Activated gamma-delta T cell (primary cell): ENCODE measurements around the gene EIF2B5.
A peak's percentile ranks its signal among the peaks of the same experiment; 100 is the strongest.
"Not testable (repeated sequence)": the region's sequence is repeated elsewhere in the genome, so short reads cannot be mapped to it uniquely, and the experiment has no call there.

Experiments
- DNase-seq: peaks from one replicate; lab custom pipeline; 2025; lab: John Stamatoyannopoulos, UW

EIF2B5 gene

DNA sequence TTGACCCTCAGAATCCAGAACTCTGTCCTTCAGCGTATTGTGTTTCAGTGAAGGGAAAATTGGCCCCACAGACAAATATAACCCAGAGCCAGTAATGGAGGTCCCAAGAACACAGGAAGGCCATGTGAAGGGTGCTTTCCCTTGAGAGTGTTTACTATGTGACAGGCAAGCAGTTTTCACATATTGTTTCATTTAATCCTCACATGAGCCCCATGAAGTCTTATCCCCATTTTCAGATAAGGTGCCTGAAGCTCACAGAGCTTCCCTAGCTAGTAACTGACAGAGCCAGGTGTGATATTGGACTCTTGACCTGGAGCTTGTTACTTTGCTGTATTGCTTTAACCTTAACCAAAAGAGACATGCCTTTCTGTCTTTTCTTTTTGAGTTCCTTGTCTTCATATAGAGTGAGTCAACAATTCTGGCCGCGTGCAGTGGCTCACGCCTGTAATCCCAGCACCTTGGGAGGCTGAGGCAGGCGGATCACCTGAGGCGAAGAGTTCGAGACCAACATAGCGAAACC lies 10.7 kb downstream of the EIF2B5 start:
- DNase-seq, result no peak

DNA sequence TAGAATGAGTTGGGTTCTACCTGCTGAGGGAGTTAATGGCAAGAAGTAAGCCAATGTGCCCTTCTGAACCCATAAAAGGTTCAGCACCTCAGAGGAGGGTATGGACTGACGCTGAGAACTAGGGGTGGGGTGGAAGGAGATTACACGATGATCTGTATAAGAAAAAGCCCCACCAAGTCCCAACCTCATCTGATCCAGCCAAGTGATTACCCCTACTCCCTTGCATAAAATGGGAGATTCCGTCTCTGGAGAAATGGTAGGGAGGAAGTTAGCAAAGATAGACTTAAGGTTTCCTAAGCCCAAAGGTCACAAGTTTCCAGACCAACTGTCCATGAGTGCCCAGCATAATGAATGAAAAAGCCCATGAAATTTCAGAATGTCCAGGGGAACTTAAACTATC lies 12.9 kb downstream of the EIF2B5 start:
- no peak for DNase-seq

DNA sequence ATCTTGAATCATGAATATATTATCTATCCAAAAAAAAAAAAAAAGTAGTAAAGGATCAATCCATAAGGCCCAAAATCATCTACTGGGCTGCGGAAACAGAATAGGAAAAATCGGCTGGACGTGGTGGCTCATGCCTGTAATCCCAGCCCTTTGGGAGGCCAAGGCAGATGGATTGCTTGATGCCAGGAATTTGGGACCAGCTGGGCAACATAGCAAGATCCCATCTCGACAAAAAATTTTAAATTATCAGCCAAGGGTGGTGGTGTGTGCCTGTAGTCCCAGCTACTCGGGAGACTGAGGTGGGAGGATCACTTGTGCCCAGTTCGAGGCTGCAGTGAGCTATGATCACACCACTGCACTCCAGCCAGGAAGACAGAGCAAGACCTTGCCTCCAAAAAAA lies 14.0 kb downstream of the EIF2B5 start:
- DNase-seq, result no peak

DNA sequence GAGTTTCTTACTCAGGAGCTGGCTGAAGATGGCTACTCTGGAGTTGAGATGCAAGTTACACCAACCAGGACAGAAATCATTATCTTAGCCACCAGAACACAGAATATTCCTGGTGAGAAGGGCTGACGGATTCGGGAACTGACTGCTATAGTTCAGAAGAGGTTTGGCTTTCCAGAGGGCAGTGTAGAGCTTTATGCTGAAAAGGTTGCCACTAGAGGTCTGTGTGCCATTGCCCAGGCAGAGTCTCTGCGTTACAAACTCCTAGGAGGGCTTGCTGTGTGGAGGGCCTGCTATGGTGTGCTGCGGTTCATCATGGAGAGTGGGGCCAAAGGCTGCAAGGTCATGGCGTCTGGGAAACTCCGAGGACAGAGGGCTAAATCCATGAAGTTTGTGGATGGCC lies 14.6 kb downstream of the EIF2B5 start:
- DNase-seq, result not testable (repeated sequence)

DNA sequence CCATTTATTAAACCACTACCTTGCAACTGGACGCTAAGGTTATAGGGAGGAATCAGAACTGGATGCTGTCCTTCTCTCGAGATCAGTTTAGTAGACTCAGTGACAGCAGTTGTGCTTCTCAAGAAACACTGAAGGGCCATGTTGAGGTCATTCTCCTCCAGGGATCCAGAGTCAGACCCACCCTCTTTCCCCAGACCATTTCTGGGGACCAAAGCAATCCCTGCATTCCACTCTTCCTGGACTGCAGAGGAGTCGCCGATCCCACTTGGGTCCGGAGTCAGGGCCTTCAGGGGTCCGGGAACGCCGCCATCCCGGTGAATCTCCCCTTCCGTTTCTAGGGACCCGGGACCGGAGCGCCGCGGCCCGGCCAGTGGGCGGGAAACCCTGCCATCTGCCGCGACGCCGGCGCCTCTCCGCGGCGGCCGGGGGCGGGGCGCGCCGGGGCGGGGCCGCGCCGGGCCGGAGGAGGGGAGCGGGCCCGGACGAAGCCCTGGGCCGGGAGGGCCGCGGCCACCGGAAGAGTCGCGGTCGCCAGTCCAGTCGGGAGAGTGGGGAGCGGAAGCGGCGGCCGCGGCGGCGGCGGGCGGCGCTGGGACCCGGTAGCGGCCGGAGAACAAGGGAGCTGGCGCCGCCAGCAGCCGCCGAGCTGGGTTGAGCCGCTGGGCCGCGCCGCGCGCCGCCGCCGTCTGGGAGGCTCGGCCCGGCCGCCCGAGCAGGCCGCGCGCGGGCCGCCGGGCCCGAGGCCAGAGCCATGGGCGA lies 19.9 kb downstream of the EIF2B5 start, which contains the start of gene DVL3:
DVL3 (plus strand) TSS at position 493 of the 759 bp plus-strand sequence; CDS start at position 752, 259 bp downstream.
- peak; percentile 37 for DNase-seq

DNA sequence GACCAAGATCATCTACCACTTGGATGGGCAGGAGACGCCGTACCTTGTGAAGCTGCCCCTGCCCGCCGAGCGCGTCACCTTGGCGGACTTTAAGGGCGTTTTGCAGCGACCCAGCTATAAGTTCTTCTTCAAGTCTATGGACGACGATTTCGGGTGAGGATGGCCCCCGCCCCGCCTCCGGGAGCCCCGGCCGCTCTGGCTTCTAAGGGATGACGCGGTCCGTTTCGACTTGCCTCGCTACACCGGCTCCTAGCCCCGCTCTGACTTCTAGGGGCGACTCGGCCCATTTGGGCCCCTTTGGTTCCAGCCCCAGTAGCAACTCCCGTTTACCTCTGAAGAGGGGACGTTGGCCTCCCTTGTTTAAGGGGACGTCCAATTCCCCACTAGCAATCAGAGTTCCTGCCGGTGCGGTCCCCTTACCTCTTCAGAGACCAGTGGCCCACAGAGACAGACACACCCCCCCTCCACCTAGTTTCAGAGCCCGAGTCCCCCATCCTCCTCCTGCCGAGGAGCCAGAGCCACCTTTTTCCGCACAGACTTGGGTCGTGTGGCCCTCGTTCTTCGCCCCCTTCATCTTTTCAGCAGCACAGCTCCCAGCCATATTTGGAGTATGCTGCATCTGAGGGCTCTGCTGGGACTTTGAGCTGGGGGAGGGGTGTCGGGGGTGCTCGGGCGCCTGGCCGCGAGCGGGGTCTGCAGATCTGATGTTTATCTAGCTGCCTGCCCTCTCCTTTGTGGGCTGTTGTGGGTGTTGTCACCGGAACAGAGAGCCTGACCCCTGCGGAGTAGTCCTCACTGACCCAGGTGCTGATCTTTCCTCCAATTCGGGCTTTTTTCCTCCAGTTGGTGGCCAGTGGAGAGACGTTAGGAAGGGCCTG lies 20.7 kb downstream of the EIF2B5 start:
- DNase-seq, result peak; percentile 29

DNA sequence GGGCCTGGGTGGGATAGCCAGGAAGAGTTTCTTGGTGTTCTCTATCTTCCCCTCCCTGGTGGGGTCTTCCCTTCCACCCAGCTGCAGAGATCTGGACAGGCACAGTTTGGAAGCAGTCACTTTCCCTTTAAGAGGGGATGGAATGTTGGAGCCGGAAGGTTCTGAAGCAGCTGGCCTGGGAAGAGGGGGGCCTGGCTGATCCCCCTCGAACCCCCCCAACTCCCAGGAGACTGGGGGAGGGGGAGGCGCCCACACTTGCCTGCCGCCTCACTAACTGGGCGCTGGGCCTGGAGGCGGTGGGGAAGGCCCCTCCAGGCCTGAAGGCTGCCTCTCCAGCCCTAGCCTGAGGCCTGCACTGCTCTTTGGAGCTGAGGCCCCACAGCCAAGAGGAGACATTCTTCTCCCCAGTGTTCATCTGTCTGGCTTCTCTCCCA lies 21.4 kb downstream of the EIF2B5 start:
- DNase-seq, result no peak

DNA sequence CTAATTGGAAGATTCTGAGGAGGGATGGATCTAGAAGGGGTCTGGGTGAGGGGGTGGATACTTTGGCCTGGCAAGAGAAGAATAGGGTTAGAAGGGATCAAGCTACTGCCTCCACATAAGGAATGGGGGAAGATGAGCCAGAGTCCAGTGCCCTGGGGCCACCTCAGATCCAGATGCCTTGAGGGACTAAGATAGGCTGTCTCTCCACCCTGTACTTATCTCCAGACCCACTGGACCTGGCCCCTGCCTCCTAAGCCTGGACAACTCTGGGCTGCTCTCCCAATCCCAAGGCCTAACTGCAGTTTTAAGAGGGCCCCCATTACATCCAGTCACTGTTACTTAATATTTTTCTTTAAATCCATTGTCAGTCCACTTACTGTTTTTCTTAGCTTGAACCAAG lies 22.0 kb downstream of the EIF2B5 start:
- DNase-seq, result no peak

DNA sequence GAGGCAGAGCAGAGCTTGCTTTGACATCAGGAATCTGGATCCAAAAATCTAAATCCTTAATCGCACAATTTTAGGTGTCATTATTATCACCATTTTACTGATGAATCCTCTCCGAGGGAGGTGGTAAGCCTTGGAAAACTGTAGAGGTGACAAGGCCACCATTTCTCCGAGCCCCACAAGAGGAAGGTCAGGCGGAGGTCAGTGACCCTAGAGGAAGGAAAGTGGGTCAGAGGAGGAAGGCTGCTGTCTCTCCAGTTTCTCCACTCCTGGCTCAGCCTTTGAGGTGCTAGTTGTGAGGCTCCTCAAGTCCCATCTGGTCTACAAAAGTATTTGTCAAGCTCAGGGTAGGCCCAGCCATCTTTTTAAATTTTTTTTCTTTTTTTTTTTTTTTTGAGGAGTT lies 23.2 kb downstream of the EIF2B5 start:
- DNase-seq, result no peak

DNA sequence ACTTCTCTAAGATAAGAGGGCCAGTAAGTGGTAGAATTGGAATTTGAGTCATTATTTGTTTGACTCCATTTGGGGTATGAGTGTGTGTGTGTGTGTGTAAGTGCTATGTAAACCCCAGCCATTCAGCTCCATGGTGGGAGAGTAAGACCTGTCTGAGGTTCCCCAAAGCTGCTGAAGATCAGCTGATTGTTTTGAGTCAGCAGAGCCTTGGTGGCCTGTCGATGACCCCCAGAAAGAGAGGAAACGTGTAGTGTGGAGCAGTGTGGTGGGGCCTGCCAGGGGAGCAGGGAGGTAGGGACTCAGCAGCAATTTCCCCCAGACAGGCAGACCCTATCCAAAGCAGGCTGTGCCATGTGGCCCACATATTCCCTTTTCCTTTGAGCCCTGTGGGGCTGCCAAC lies 25.3 kb downstream of the EIF2B5 start:
- no peak for DNase-seq

DNA sequence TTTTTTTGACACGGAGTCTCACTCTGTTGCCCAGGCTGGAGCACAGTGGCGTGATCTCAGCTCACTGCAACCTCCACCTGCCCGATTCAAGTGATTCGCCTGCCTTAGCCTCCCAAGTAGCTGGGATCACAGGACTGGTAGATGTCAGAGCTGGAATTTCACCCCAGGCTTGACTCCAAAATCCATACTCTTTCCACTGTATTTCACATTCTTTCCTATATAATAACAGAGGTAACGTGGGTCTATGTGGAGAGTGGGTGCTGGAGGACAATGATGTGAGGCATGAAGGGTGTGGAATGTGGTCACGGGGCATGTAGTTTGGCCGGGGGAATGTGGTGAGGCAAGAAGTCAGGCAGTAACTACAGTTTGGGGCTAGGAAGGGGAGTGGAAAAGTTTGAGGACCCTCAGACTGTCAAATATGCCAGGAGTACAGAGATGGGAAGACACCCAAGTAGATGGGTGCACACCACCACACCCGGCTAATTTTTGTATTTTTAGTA lies 27.5 kb downstream of the EIF2B5 start:
- not testable (repeated sequence) for DNase-seq

DNA sequence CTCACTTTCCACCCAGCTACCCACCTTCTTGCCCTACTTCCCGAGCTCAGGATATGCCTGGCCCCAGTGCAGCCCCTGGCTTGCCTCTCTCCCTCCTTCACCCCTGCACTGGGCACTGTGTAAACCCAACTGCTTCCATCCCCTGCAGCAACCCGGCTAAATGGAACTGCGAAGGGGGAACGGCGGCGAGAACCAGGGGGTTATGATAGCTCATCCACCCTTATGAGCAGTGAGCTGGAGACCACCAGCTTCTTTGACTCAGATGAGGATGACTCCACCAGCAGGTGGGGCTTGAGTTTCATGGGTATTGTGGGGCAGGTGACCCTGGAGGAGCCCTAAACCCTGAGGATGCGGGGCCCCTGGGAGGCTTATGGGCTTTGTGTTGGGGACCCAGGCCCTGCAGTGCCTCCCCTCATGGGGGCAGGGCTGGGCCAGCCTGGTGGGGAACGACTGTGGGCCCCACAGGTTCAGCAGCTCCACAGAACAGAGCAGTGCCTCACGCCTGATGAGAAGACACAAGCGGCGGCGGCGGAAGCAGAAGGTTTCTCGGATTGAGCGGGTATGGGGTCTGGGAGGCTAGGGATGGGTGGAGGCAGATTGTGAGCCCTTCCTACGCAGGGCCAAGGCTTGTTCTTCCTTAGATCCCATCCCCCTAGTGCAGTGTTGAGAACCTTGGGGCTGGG lies 29.6 kb downstream of the EIF2B5 start:
- no peak for DNase-seq

DNA sequence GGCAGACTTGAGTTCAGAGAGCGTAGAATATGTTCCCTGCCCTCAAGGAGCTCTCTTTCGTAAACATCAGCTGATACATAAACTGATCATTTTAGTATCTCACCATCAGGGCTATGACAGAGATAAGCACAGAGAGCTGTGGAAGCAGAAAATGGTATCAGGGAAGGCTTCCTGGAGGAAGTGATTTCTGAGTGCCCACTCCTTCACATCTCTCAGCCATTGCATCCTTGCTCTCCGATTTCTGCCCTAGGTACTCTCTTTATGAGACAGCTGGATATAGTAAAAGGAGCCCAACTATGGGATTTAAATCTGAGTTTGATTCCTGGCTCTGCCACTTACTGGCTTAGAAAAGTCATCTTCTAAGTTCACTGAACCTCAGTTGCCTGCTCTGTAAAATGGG lies 30.4 kb downstream of the EIF2B5 start:
- DNase-seq, result no peak

DNA sequence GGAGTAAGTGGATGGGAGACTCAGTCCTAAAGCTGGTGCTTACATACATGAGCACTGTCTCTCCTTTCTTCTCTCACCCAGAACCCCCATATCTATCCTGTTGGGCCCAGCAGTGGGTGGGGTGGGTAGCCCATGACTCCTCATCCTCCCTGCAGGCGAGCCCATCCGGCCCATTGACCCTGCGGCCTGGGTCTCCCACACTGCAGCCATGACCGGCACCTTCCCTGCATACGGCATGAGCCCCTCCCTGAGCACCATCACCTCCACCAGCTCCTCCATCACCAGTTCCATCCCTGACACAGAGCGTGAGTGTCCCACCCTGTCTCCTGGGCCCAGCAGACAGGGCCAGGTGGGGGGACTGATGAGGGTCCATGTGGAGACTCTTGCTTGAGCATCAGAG lies 31.5 kb downstream of the EIF2B5 start:
- DNase-seq, result no peak

DNA sequence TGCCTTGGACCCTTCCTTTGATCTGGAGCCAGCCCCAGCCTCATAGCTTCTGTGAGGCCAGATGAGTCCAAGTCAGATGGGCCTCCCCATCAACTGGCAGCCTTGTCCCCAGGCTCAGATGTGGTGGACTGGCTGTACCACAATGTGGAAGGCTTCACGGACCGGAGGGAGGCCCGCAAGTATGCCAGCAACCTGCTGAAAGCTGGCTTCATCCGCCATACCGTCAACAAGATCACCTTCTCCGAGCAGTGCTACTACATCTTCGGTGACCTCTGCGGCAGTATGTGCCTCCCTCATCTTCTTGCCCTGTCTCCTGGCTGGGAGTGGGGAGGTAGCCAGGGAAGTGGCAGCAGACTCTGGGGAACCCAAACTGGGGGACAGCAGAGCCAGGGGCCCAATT lies 32.6 kb downstream of the EIF2B5 start:
- no peak for DNase-seq

DNA sequence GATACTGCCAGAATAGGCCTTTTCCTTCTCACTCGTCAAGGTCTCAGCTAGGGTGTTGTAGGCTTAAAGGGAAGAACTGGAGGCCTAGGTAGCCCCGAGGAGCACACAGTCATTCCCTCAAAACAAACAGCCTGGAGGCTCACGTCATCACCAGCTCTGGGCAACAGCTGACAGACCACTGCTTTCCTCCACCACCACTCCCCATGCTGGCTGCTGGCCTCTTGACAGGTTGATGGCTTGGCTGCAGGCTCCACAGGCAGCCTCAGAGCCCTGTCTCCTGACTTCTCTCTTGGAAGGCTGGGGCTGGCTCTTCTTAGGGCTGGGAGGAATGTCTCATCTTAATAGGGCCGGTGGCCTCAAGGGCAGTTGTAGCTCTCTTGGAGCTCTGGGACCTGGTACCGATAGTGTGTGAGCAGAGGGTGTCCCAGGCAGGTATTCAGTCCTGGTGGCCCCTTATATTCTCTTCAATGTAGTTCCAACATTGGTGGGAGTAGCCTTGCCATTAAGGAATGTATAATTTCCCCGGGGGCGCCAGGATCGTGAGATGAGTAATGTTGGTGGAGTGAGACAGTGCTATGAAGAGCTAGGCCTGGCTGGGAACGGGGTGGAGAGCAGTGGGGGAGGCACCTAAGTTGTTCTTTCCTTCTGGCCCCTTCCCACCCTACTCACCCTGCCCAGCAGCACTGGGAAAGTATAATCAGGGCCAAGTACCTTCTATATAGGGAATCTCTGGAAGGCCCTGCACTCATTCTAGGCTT lies 33.4 kb downstream of the EIF2B5 start:
- no peak for DNase-seq

DNA sequence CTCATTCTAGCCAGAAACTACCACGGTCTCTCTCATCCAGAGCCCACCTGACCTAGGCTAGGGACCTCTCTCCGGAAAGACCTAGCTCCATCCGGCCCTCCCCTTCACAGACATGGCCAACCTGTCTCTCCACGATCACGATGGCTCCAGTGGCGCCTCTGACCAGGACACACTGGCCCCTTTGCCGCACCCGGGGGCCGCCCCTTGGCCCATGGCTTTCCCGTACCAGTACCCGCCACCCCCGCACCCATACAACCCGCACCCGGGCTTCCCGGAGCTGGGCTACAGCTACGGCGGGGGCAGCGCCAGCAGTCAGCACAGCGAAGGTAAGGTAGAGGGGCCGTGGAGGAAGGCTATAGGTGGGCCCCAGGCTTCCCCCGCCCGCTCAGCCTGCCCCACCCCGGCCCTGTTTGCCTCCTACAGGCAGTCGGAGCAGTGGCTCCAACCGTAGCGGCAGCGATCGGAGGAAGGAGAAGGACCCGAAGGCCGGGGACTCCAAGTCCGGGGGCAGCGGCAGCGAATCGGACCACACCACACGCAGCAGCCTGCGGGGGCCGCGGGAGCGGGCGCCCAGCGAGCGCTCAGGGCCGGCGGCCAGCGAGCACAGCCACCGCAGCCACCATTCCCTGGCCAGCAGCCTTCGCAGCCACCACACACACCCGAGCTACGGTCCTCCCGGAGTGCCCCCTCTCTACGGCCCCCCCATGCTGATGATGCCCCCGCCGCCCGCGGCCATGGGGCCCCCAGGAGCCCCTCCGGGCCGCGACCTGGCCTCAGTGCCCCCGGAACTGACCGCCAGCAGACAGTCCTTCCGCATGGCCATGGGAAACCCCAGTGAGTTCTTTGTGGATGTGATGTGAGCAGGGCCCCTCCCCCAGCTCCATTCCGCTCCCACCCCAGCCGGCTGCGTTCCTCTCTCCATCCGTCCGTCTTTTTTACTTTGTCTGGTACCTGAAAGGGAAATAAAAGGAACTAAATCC lies 35.0 kb downstream of the EIF2B5 start:
- DNase-seq, result peak; percentile 14

DNA sequence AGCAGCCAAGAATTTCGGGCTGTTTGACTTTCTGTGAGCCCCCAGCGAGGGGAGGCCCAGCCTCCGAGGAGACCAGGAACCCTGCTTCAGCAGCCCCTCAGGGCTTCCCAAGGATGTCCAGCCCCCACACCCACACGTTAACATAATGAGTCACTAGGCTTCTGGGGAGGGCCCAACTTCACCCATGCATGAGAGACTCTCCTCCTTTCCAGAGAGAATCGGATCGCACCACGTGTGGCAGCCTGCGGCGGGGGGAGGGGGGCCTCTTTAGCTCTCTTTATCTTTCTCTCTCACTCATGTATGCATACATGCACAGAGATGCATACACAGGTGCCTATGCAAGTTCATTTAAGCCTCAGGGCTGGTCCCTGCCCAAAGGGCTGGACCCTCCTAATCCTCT lies 36.4 kb downstream of the EIF2B5 start:
- DNase-seq, result no peak

DNA sequence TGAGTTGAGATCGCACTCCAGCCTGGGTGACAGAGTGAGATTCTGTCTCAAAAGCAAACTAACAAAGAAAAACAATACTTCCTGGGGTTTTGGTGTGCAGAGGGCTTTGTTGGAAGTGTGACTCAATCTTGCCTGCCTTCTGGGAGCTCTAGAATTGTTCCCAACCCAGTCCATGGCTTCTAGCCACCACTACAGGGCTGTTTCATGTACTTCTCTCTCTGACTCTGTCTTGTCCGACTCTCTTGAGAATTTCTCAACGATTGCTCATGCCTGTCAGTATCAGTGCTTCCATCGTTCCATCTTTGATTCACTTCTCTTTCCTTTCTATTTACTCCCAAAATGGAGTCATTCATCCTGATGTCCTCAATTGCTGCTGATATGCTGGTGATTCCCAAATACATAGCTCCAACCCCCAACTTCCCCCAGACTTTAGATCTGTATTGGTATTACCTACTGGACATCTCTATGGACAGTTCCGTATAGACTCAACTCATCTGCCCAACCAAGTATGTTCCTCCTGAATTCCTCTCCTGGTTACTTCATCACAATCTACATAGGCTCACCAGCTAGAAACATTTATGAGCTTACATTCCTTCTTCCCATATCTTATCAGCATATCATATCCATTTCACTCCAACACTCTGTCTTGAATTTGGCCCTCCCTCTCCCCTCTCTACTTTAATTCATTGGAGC lies 37.7 kb downstream of the EIF2B5 start:
- no peak for DNase-seq

DNA sequence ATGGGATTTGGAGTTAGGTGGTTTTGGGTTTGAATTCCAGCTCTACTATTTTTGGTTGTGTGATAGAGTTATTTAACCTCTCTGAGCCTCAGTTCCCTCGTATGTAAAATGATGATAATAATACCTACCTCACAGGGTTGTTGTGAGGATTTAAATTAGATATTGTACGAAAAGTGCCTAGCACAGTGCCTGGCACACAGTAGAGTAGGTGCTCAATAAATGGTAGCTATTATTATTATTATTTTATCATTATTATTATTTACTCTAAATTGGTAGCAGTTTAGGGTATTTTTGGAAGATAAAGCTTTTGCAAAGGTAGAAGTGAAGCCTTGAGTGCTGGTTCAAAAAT lies 38.2 kb downstream of the EIF2B5 start:
- DNase-seq, result no peak
